WTC11 (cell line): Measurements from ENCODE around the gene GAREM2. TPM values are rescaled to one million over a fixed set of nuclear protein-coding genes. Genes with fewer than 3 reads are reported as not detected.

ENCODE experiments used
- ATAC-seq: fragments of 200-7000 bp; cut with Tn5 transposase; 2 replicates; pipeline ENCODE4 v1.10.0; 2021; ENCODE audit warnings: mild to moderate bottlenecking, moderate library complexity
- CTCF ChIA-PET: fragments of 300-600 bp; sonication (Branson Sonifier 250); formaldehyde crosslinking; loops from one replicate; lab custom pipeline; 2021; ENCODE audit warnings: antibody characterized with exemption; lab: Charles Lee
- POLR2A ChIA-PET: fragments of 350-600 bp; sonication (Branson Sonifier 250); formaldehyde crosslinking; loops from one replicate; lab custom pipeline; 2021; ENCODE audit warnings: antibody characterized with exemption; lab: Charles Lee
- DNase-seq: peaks from one replicate; pipeline ENCODE4 v3.0.0; 2021; ENCODE audit warnings: low spot score
- H3K27ac Mint-ChIP-seq: 2 replicates; pipeline ENCODE4 v1.8.0; 2021; ENCODE audit warnings: mixed read lengths
- H3K27me3 Mint-ChIP-seq: 2 replicates; pipeline ENCODE4 v1.8.0; 2021; ENCODE audit warnings: low read depth, mild to moderate bottlenecking, moderate library complexity, mixed read lengths
- H3K36me3 Mint-ChIP-seq: 2 replicates; pipeline ENCODE4 v1.8.0; 2021; ENCODE audit warnings: mixed read lengths
- H3K4me1 Mint-ChIP-seq: 2 replicates; pipeline ENCODE4 v1.8.0; 2022; ENCODE audit warnings: mixed read lengths
- H3K4me3 Mint-ChIP-seq: 2 replicates; pipeline ENCODE4 v1.8.0; 2021; ENCODE audit warnings: mild to moderate bottlenecking, moderate library complexity, mixed read lengths
- H3K9me3 Mint-ChIP-seq: 2 replicates; pipeline ENCODE4 v1.8.0; 2021; ENCODE audit warnings: mixed read lengths
- CBFB ChIP-seq: sonication (generic); formaldehyde crosslinking; IDR thresholded peaks from 2 replicates; pipeline ENCODE4 v1.8.1; 2022; ENCODE audit warnings: mild to moderate bottlenecking, low read depth, missing genetic modification reagents
- CDX4 ChIP-seq: fragments of 250-450 bp; sonication (Bioruptor Pico); IDR thresholded peaks from 2 replicates; pipeline ENCODE4 v1.9.0; 2021; ENCODE audit warnings: moderate library complexity, mild to moderate bottlenecking, inconsistent platforms, borderline replicate concordance
- CREB1 ChIP-seq: sonication (generic); formaldehyde crosslinking; IDR thresholded peaks from 2 replicates; pipeline ENCODE4 v1.8.0; 2023; ENCODE audit warnings: mild to moderate bottlenecking, missing genetic modification reagents
- ESRRA ChIP-seq: sonication (generic); formaldehyde crosslinking; IDR thresholded peaks from 2 replicates; pipeline ENCODE4 v1.8.1; 2022; ENCODE audit warnings: mild to moderate bottlenecking, missing genetic modification reagents, borderline replicate concordance
- GABPB1 ChIP-seq: sonication (generic); formaldehyde crosslinking; IDR thresholded peaks from 2 replicates; pipeline ENCODE4 v1.8.1; 2023; ENCODE audit warnings: mild to moderate bottlenecking, missing genetic modification reagents
- GRHL2 ChIP-seq: fragments of 250-450 bp; sonication (Bioruptor Pico); IDR thresholded peaks from 2 replicates; pipeline ENCODE4 v1.8.0; 2022; ENCODE audit warnings: mild to moderate bottlenecking, moderate library complexity; ENCODE audit not compliant: insufficient replicate concordance, severe bottlenecking
- MAX ChIP-seq: sonication (generic); formaldehyde crosslinking; IDR thresholded peaks from 2 replicates; pipeline ENCODE4 v1.8.0; 2022; ENCODE audit warnings: mild to moderate bottlenecking, missing genetic modification reagents
- NFATC4 ChIP-seq: fragments of 250-450 bp; sonication (Bioruptor Pico); IDR thresholded peaks from 2 replicates; pipeline ENCODE4 v1.9.0; 2021; ENCODE audit warnings: mild to moderate bottlenecking
- OVOL2 ChIP-seq: fragments of 250-450 bp; sonication (Bioruptor Pico); IDR thresholded peaks from 2 replicates; pipeline ENCODE4 v1.9.0; 2021; ENCODE audit warnings: mild to moderate bottlenecking, borderline replicate concordance
- TEAD1 ChIP-seq: sonication (generic); formaldehyde crosslinking; IDR thresholded peaks from 2 replicates; pipeline ENCODE4 v1.8.0; 2022; ENCODE audit warnings: mild to moderate bottlenecking, missing genetic modification reagents
- ZBTB43 ChIP-seq: sonication (generic); formaldehyde crosslinking; IDR thresholded peaks from 2 replicates; pipeline ENCODE4 v1.8.1; 2023; ENCODE audit warnings: mild to moderate bottlenecking, missing genetic modification reagents
- ZNF121 ChIP-seq: sonication (generic); formaldehyde crosslinking; IDR thresholded peaks from 2 replicates; pipeline ENCODE4 v1.8.0; 2023; ENCODE audit warnings: missing genetic modification reagents
- ZNF512 ChIP-seq: sonication (generic); formaldehyde crosslinking; IDR thresholded peaks from 2 replicates; pipeline ENCODE4 v1.8.1; 2022; ENCODE audit warnings: missing genetic modification reagents, borderline replicate concordance
- ZNF532 ChIP-seq: fragments of 250-450 bp; sonication (Bioruptor Pico); IDR thresholded peaks from 2 replicates; pipeline ENCODE4 v1.9.0; 2021; ENCODE audit warnings: mild to moderate bottlenecking, borderline replicate concordance
- ZNF671 ChIP-seq: fragments of 250-450 bp; sonication (Bioruptor Pico); IDR thresholded peaks from 2 replicates; pipeline ENCODE4 v1.8.0; 2021; ENCODE audit warnings: mild to moderate bottlenecking
- total RNA-seq: library from RNA; stranded (reverse); gene quantifications from 3 replicates; pipeline ENCODE4 v1.2.3, GENCODE V29; 2021
- TF ChIP-seq, protein P1 (sequence below): sonication (generic); formaldehyde crosslinking; IDR thresholded peaks from 2 replicates; pipeline ENCODE4 v1.8.0; 2022; ENCODE audit warnings: mild to moderate bottlenecking, missing genetic modification reagents
- TF ChIP-seq, protein P2 (sequence below): fragments of 250-450 bp; sonication (Bioruptor Pico); IDR thresholded peaks from 2 replicates; pipeline ENCODE4 v1.8.0; 2021; ENCODE audit warnings: mild to moderate bottlenecking
- TF ChIP-seq, protein P3 (sequence below): fragments of 250-450 bp; sonication (Bioruptor Pico); conservative IDR thresholded peaks from 2 replicates; pipeline ENCODE4 v1.9.0; 2021; ENCODE audit warnings: mild to moderate bottlenecking
- TF ChIP-seq, protein P4 (sequence below): sonication (generic); formaldehyde crosslinking; IDR thresholded peaks from 2 replicates; pipeline ENCODE4 v1.8.0; 2022; ENCODE audit warnings: mild to moderate bottlenecking, missing genetic modification reagents

The GAREM2 gene
- total RNA-seq, 1 experiment from 2014 or later = 17.4 TPM

DNA sequence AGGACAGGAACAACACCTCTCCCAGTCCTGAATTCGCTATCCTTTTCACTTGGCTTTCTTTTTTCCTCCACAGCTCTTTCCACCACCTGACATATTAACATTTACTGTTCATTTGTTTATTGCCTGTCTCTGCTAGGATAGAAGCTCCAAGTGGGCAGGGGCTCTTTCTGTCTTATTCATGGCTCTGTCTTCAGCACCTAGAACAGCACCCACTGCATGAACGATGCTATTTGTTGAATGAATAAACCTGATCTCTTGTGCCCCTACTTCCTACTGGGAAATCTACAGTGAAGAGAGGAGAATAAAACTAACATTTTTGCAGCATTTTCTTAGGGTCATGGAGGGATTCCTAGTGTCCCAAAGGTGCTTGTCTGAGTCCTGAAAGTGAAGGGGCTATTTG is 24.4 kb upstream of the GAREM2 start (continued):
- TF ChIP-seq, protein P1, sequence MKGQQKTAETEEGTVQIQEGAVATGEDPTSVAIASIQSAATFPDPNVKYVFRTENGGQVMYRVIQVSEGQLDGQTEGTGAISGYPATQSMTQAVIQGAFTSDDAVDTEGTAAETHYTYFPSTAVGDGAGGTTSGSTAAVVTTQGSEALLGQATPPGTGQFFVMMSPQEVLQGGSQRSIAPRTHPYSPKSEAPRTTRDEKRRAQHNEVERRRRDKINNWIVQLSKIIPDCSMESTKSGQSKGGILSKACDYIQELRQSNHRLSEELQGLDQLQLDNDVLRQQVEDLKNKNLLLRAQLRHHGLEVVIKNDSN = no peak
- no peak for TF ChIP-seq GABPB1 (CRISPR knock-in tag)
- TF ChIP-seq ZNF532 = no peak
- TF ChIP-seq ZNF671 (CRISPR knock-in tag) = no peak
- no peak for TF ChIP-seq CDX4

DNA sequence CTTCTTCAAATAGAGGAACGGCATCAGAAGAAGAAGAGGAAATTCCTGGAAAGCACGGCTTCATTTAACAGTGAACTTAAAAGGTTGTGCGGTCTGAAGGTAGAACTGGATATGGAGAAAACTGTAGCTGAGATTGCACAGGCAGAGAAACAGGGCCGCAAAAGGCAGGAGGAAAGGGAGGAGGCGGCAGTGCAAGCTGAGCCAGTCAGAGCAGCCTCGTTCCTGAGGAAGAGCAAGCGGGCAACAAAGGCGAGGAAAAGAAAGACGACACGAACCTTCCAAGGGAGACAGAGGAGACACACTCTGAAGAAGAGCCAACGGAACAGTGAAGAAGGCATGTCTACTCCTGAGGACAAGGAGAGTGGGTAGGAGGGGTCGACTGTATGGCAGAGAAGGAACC is 22.6 kb upstream of the GAREM2 start:
- no peak overlapping the region for H3K4me3 Mint-ChIP-seq
- DNase-seq = no peak
- H3K27me3 Mint-ChIP-seq = no peaks in the 10 kb centered on the region; the same call in 1 of the 2 replicates
- POLR2A ChIA-PET = interaction anchor here (0.6 to 0.7 kb wide), 2 partner anchors 30 to 811 kb away, joined by 3 to 4 read pairs; no protein-coding TSS in a partner anchor
- H3K4me1 Mint-ChIP-seq = no peaks in the 10 kb centered on the region
- peaks cover 14% of the 10 kb centered on the region for H3K9me3 Mint-ChIP-seq
- CTCF ChIA-PET = interaction anchor here (1.6 kb wide), 1 partner anchor 62 kb away, joined by 5 read pairs; no protein-coding TSS in a partner anchor
- ATAC-seq = no peak
- H3K36me3 Mint-ChIP-seq = no peaks in the 10 kb centered on the region
- TF ChIP-seq OVOL2 = no peak
- TF ChIP-seq, protein P2, sequence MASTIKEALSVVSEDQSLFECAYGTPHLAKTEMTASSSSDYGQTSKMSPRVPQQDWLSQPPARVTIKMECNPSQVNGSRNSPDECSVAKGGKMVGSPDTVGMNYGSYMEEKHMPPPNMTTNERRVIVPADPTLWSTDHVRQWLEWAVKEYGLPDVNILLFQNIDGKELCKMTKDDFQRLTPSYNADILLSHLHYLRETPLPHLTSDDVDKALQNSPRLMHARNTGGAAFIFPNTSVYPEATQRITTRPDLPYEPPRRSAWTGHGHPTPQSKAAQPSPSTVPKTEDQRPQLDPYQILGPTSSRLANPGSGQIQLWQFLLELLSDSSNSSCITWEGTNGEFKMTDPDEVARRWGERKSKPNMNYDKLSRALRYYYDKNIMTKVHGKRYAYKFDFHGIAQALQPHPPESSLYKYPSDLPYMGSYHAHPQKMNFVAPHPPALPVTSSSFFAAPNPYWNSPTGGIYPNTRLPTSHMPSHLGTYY (CRISPR knock-in tag) = no peak
- TF ChIP-seq ZNF121 (CRISPR knock-in tag) = no peak
- TF ChIP-seq ESRRA = no peak
- no peak for TF ChIP-seq MAX (CRISPR knock-in tag)
- no peak for TF ChIP-seq GRHL2 (CRISPR knock-in tag)
- no peak for TF ChIP-seq ZNF512 (CRISPR knock-in tag)
- TF ChIP-seq CREB1 (CRISPR knock-in tag) = no peak
- TF ChIP-seq TEAD1 (CRISPR knock-in tag) = no peak
- TF ChIP-seq NFATC4 (CRISPR knock-in tag) = no peak
- TF ChIP-seq, protein P3, sequence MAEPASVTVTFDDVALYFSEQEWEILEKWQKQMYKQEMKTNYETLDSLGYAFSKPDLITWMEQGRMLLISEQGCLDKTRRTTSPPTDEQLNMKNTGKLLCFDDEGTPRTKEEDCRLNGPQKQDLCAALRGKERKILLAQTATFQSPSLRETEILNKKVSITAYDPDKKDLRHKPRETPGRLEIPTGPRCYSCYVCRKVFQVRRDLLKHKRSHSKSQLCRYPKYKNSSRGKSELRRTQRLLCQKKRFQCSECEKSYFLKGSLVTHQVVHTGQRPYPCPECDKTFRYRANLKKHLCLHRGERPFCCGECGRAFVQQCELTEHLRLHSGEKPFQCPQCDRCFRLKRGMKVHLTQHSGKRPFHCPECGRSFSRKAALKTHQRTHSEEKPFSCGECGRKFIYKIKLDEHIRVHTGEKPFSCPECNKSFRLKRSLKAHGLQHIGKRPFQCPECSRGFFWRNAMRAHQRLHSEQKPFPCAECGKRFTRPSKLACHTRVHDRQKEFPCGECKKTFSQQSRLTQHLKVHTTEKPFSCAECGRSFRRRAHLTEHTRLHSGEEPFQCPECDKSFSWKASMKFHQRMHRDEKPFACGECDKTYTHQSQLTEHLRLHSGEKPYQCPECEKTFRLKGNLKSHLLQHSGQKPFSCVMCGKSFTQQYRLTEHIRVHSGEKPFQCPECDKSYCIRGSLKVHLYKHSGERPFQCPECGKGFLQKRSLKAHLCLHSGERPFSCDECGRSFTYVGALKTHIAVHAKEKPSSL (CRISPR knock-in tag) = no peak
- no peak for TF ChIP-seq ZBTB43 (CRISPR knock-in tag)
- TF ChIP-seq CBFB (CRISPR knock-in tag) = no peak
- TF ChIP-seq, protein P4, sequence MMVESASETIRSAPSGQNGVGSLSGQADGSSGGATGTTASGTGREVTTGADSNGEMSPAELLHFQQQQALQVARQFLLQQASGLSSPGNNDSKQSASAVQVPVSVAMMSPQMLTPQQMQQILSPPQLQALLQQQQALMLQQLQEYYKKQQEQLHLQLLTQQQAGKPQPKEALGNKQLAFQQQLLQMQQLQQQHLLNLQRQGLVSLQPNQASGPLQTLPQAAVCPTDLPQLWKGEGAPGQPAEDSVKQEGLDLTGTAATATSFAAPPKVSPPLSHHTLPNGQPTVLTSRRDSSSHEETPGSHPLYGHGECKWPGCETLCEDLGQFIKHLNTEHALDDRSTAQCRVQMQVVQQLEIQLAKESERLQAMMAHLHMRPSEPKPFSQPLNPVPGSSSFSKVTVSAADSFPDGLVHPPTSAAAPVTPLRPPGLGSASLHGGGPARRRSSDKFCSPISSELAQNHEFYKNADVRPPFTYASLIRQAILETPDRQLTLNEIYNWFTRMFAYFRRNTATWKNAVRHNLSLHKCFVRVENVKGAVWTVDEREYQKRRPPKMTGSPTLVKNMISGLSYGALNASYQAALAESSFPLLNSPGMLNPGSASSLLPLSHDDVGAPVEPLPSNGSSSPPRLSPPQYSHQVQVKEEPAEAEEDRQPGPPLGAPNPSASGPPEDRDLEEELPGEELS (CRISPR knock-in tag) = no peak
- no peak overlapping the region for H3K27ac Mint-ChIP-seq
